Measurements from ENCODE around the gene KDM1B.
"Not testable (repeated sequence)": the region's sequence is repeated elsewhere in the genome, so short reads cannot be mapped to it uniquely, and the experiment has no call there.

The KDM1B gene

GRCh38 chr6:18206591-18206990 lies 51.4 kb downstream of the KDM1B start:
- Histone ChIP-seq H3K36me3 (peaks cover 78% of the 10 kb centered on the region), H3K4me1 (0 out of 2 replicates have a peak, but pooled peaks cover 5% of the 10 kb centered on the region), H3K27ac (no peak overlapping the region), H3K27me3 (no peaks in the 10 kb centered on the region), H3K9ac (no peak overlapping the region), H3K4me2 (no peak overlapping the region), H3K4me3 (no peak overlapping the region), H3K9me3 (no peaks in the 10 kb centered on the region), H4K20me1 (no peaks in the 10 kb centered on the region)
- TF ChIP-seq Cebpa-rat (IDR thresholded peaks at IDR 0.05): no peak

- Histone ChIP-seq H3K4me2 (no peak overlapping the region), H3K27me3 (no peaks in the 10 kb centered on the region), H3K4me3 (no peak overlapping the region), H3K27ac (no peak overlapping the region), H3K4me1 (0 out of 2 replicates have a peak, but pooled peaks cover 5% of the 10 kb centered on the region), H3K9me3 (no peaks in the 10 kb centered on the region), H4K20me1 (no peaks in the 10 kb centered on the region), H3K9ac (no peak overlapping the region), H3K36me3 (peaks cover 75% of the 10 kb centered on the region)
- TF ChIP-seq Cebpa-rat (IDR thresholded peaks at IDR 0.05): no peak
These were observed 52.2 kb downstream of the KDM1B start for GRCh38 chr6:18207438-18207837.

GRCh38 chr6:18207949-18208348 lies 52.7 kb downstream of the KDM1B start:
- Histone ChIP-seq H3K27ac (no peak overlapping the region), H3K36me3 (peaks cover 74% of the 10 kb centered on the region), H3K4me3 (no peak overlapping the region), H3K9me3 (no peaks in the 10 kb centered on the region), H3K4me1 (0 out of 2 replicates have a peak, but pooled peaks cover 5% of the 10 kb centered on the region), H3K27me3 (no peaks in the 10 kb centered on the region), H3K4me2 (no peak overlapping the region), H3K9ac (no peak overlapping the region), H4K20me1 (no peaks in the 10 kb centered on the region)
- no peak for TF ChIP-seq Cebpa-rat (IDR thresholded peaks at IDR 0.05)

GRCh38 chr6:18208778-18209177 lies 53.6 kb downstream of the KDM1B start:
- H3K4me3 ChIP-seq, H3K4me1 ChIP-seq, H3K27ac ChIP-seq, H4K20me1 ChIP-seq, H3K4me2 ChIP-seq, H3K9me3 ChIP-seq, H3K27me3 ChIP-seq, H3K9ac ChIP-seq: not testable (repeated sequence)
- H3K36me3 ChIP-seq: peaks cover 73% of the 10 kb centered on the region

- H3K27me3 ChIP-seq: no peaks in the 10 kb centered on the region
- no peak for TF ChIP-seq Cebpa-rat (IDR thresholded peaks at IDR 0.05)
- H3K4me2 ChIP-seq: no peak overlapping the region
- no peaks in the 10 kb centered on the region for H4K20me1 ChIP-seq
- no peaks in the 10 kb centered on the region for H3K9me3 ChIP-seq
- H3K4me1 ChIP-seq: peaks cover 16% of the 10 kb centered on the region
- peaks cover 64% of the 10 kb centered on the region for H3K36me3 ChIP-seq
- H3K4me3 ChIP-seq: no peak overlapping the region
- no peak overlapping the region for H3K9ac ChIP-seq
- H3K27ac ChIP-seq: no peak overlapping the region
These were observed 54.4 kb downstream of the KDM1B start for GRCh38 chr6:18209539-18210197.

- Histone ChIP-seq H4K20me1 (no peaks in the 10 kb centered on the region), H3K4me3 (no peak overlapping the region), H3K4me1 (peaks cover 26% of the 10 kb centered on the region), H3K9ac (no peak overlapping the region), H3K36me3 (peaks cover 58% of the 10 kb centered on the region), H3K27ac (no peak overlapping the region), H3K27me3 (no peaks in the 10 kb centered on the region), H3K9me3 (no peaks in the 10 kb centered on the region), H3K4me2 (no peak overlapping the region)
- no peak for TF ChIP-seq Cebpa-rat (IDR thresholded peaks at IDR 0.05)
These were observed 55.5 kb downstream of the KDM1B start for GRCh38 chr6:18210707-18211106.

- Histone ChIP-seq H3K9ac (no peak overlapping the region), H3K4me2 (no peak overlapping the region), H3K4me1 (peaks cover 32% of the 10 kb centered on the region), H4K20me1 (no peaks in the 10 kb centered on the region), H3K9me3 (no peaks in the 10 kb centered on the region), H3K36me3 (peaks cover 52% of the 10 kb centered on the region), H3K27me3 (no peaks in the 10 kb centered on the region), H3K27ac (no peak overlapping the region), H3K4me3 (no peak overlapping the region)
- no peak for TF ChIP-seq Cebpa-rat (IDR thresholded peaks at IDR 0.05)
These were observed 56.1 kb downstream of the KDM1B start for GRCh38 chr6:18211338-18211737.

GRCh38 chr6:18212231-18212630 lies 57.0 kb downstream of the KDM1B start:
- Histone ChIP-seq H3K27ac (no peak overlapping the region), H3K4me2 (no peak overlapping the region), H3K9ac (no peak overlapping the region), H3K27me3 (no peaks in the 10 kb centered on the region), H3K4me1 (peaks cover 41% of the 10 kb centered on the region), H3K36me3 (peaks cover 51% of the 10 kb centered on the region), H3K9me3 (no peaks in the 10 kb centered on the region), H4K20me1 (no peaks in the 10 kb centered on the region), H3K4me3 (no peak overlapping the region)
- TF ChIP-seq Cebpa-rat (IDR thresholded peaks at IDR 0.05): no peak

GRCh38 chr6:18213439-18213838 lies 58.2 kb downstream of the KDM1B start:
- no peak overlapping the region for H3K27ac ChIP-seq
- peaks cover 41% of the 10 kb centered on the region for H3K4me1 ChIP-seq
- no peak for TF ChIP-seq Cebpa-rat (IDR thresholded peaks at IDR 0.05)
- 0 out of 2 replicates have a peak, but pooled peaks cover 7% of the 10 kb centered on the region for H3K9me3 ChIP-seq
- no peaks in the 10 kb centered on the region for H3K27me3 ChIP-seq
- peak overlapping the region; percentile 88 for H3K4me2 ChIP-seq
- peaks cover 52% of the 10 kb centered on the region for H3K36me3 ChIP-seq
- no peak overlapping the region for H3K4me3 ChIP-seq
- no peaks in the 10 kb centered on the region for H4K20me1 ChIP-seq
- no peak overlapping the region for H3K9ac ChIP-seq

GRCh38 chr6:18214003-18214402 lies 58.8 kb downstream of the KDM1B start:
- TF ChIP-seq Cebpa-rat (IDR thresholded peaks at IDR 0.05): no peak
- no peaks in the 10 kb centered on the region for H4K20me1 ChIP-seq
- H3K9me3 ChIP-seq: 0 out of 2 replicates have a peak, but pooled peaks cover 9% of the 10 kb centered on the region
- no peak overlapping the region for H3K4me3 ChIP-seq
- H3K36me3 ChIP-seq: peaks cover 55% of the 10 kb centered on the region
- H3K27me3 ChIP-seq: no peaks in the 10 kb centered on the region
- H3K4me2 ChIP-seq: peak overlapping the region; percentile 88
- peak overlapping the region; percentile 35; the same call in 1 of the 2 replicates for H3K9ac ChIP-seq
- peak overlapping the region; percentile 67 for H3K27ac ChIP-seq
- H3K4me1 ChIP-seq: peaks cover 41% of the 10 kb centered on the region
